WTC11 (cell line): Measurements from ENCODE around the gene RAPGEF3. TPM values are rescaled to one million over a fixed set of nuclear protein-coding genes. Genes with fewer than 3 reads are reported as not detected.

Experiments used
- ATAC-seq: fragments of 200-7000 bp; cut with Tn5 transposase; 2 replicates; pipeline ENCODE4 v1.10.0; 2021; ENCODE audit warnings: mild to moderate bottlenecking, moderate library complexity
- CTCF ChIA-PET: fragments of 300-600 bp; sonication (Branson Sonifier 250); formaldehyde crosslinking; loops from one replicate; lab custom pipeline; 2021; ENCODE audit warnings: antibody characterized with exemption; lab: Charles Lee
- POLR2A ChIA-PET: fragments of 350-600 bp; sonication (Branson Sonifier 250); formaldehyde crosslinking; loops from one replicate; lab custom pipeline; 2021; ENCODE audit warnings: antibody characterized with exemption; lab: Charles Lee
- DNase-seq: peaks from one replicate; pipeline ENCODE4 v3.0.0; 2021; ENCODE audit warnings: low spot score
- H3K27ac Mint-ChIP-seq: 2 replicates; pipeline ENCODE4 v1.8.0; 2021; ENCODE audit warnings: mixed read lengths
- H3K27me3 Mint-ChIP-seq: 2 replicates; pipeline ENCODE4 v1.8.0; 2021; ENCODE audit warnings: low read depth, mild to moderate bottlenecking, moderate library complexity, mixed read lengths
- H3K36me3 Mint-ChIP-seq: 2 replicates; pipeline ENCODE4 v1.8.0; 2021; ENCODE audit warnings: mixed read lengths
- H3K4me1 Mint-ChIP-seq: 2 replicates; pipeline ENCODE4 v1.8.0; 2022; ENCODE audit warnings: mixed read lengths
- H3K4me3 Mint-ChIP-seq: 2 replicates; pipeline ENCODE4 v1.8.0; 2021; ENCODE audit warnings: mild to moderate bottlenecking, moderate library complexity, mixed read lengths
- H3K9me3 Mint-ChIP-seq: 2 replicates; pipeline ENCODE4 v1.8.0; 2021; ENCODE audit warnings: mixed read lengths
- EMX1 ChIP-seq: fragments of 250-450 bp; sonication (Bioruptor Pico); IDR thresholded peaks from 2 replicates; pipeline ENCODE4 v1.8.0; 2021; ENCODE audit warnings: mild to moderate bottlenecking
- FOXP1 ChIP-seq: sonication (generic); formaldehyde crosslinking; IDR thresholded peaks from 2 replicates; pipeline ENCODE4 v1.8.0; 2022; ENCODE audit warnings: missing genetic modification reagents, mild to moderate bottlenecking, moderate library complexity, borderline replicate concordance
- GABPB1 ChIP-seq: sonication (generic); formaldehyde crosslinking; IDR thresholded peaks from 2 replicates; pipeline ENCODE4 v1.8.1; 2023; ENCODE audit warnings: mild to moderate bottlenecking, missing genetic modification reagents
- PRRX2 ChIP-seq: fragments of 250-450 bp; sonication (Bioruptor Pico); IDR thresholded peaks from 2 replicates; pipeline ENCODE4 v1.8.0; 2021; ENCODE audit warnings: mild to moderate bottlenecking
- RELA ChIP-seq: sonication (generic); formaldehyde crosslinking; IDR thresholded peaks from 2 replicates; pipeline ENCODE4 v1.8.1; 2022; ENCODE audit warnings: missing genetic modification reagents, mild to moderate bottlenecking, borderline replicate concordance
- TCF7 ChIP-seq: sonication (generic); formaldehyde crosslinking; IDR thresholded peaks from 2 replicates; pipeline ENCODE4 v1.8.0; 2022; ENCODE audit warnings: mild to moderate bottlenecking, low read depth, missing genetic modification reagents, moderate library complexity
- ZNF219 ChIP-seq: sonication (generic); formaldehyde crosslinking; IDR thresholded peaks from 2 replicates; pipeline ENCODE4 v1.8.0; 2023; ENCODE audit warnings: missing genetic modification reagents, mild to moderate bottlenecking, borderline replicate concordance
- ZNF671 ChIP-seq: fragments of 250-450 bp; sonication (Bioruptor Pico); IDR thresholded peaks from 2 replicates; pipeline ENCODE4 v1.8.0; 2021; ENCODE audit warnings: mild to moderate bottlenecking
- total RNA-seq: library from RNA; stranded (reverse); gene quantifications from 3 replicates; pipeline ENCODE4 v1.2.3, GENCODE V29; 2021
- TF ChIP-seq, protein P1 (sequence below): sonication (generic); formaldehyde crosslinking; IDR thresholded peaks from 2 replicates; pipeline ENCODE4 v1.8.1; 2023; ENCODE audit warnings: mild to moderate bottlenecking, missing genetic modification reagents
- TF ChIP-seq, protein P2 (sequence below): sonication (generic); formaldehyde crosslinking; conservative IDR thresholded peaks from 2 replicates; pipeline ENCODE4 v1.8.1; 2023; ENCODE audit warnings: mild to moderate bottlenecking, low read depth, missing genetic modification reagents, moderate library complexity
- TF ChIP-seq, protein P3 (sequence below): sonication (generic); formaldehyde crosslinking; IDR thresholded peaks from 2 replicates; pipeline ENCODE4 v1.8.1; 2023; ENCODE audit warnings: mild to moderate bottlenecking, moderate library complexity, missing genetic modification reagents
- TF ChIP-seq, protein P4 (sequence below): fragments of 250-450 bp; sonication (Bioruptor Pico); IDR thresholded peaks from 2 replicates; pipeline ENCODE4 v1.9.0; 2021; ENCODE audit warnings: mild to moderate bottlenecking
- TF ChIP-seq, protein P5 (sequence below): sonication (generic); formaldehyde crosslinking; IDR thresholded peaks from 2 replicates; pipeline ENCODE4 v1.8.1; 2023; ENCODE audit warnings: mild to moderate bottlenecking, missing genetic modification reagents, borderline replicate concordance
- TF ChIP-seq, protein P6 (sequence below): fragments of 250-450 bp; sonication (Bioruptor Pico); IDR thresholded peaks from 2 replicates; pipeline ENCODE4 v2.1.2; 2022; ENCODE audit warnings: mild to moderate bottlenecking, moderate library complexity
- TF ChIP-seq, protein P7 (sequence below): sonication (generic); formaldehyde crosslinking; IDR thresholded peaks from 2 replicates; pipeline ENCODE4 v1.8.1; 2022; ENCODE audit warnings: low read depth, missing genetic modification reagents, borderline replicate concordance

Gene RAPGEF3
- total RNA-seq, 1 experiment from 2014 or later, result 13.3 TPM

DNA sequence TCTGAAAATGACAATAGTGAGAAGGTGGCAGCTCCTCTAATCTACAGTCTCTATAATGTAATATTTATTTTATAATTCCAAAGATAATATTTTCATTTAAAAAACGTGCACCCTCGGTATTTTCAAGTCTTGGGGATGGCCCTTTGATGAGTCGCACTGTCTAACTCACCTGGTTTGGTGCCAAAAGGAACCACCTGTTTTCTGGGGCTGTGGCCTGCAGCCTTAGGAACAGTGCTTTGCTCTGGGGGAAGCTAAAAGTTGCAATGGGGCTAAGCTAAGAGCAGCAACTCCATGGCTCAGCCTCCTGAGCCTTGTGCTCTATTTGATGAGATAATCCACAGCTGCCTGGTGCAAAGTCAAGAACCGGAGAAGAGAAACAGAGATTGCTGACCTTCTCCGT is 27.0 kb downstream of the RAPGEF3 start (continued):
- TF ChIP-seq, protein P1, sequence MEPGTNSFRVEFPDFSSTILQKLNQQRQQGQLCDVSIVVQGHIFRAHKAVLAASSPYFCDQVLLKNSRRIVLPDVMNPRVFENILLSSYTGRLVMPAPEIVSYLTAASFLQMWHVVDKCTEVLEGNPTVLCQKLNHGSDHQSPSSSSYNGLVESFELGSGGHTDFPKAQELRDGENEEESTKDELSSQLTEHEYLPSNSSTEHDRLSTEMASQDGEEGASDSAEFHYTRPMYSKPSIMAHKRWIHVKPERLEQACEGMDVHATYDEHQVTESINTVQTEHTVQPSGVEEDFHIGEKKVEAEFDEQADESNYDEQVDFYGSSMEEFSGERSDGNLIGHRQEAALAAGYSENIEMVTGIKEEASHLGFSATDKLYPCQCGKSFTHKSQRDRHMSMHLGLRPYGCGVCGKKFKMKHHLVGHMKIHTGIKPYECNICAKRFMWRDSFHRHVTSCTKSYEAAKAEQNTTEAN, result no peak
- TF ChIP-seq, protein P2, sequence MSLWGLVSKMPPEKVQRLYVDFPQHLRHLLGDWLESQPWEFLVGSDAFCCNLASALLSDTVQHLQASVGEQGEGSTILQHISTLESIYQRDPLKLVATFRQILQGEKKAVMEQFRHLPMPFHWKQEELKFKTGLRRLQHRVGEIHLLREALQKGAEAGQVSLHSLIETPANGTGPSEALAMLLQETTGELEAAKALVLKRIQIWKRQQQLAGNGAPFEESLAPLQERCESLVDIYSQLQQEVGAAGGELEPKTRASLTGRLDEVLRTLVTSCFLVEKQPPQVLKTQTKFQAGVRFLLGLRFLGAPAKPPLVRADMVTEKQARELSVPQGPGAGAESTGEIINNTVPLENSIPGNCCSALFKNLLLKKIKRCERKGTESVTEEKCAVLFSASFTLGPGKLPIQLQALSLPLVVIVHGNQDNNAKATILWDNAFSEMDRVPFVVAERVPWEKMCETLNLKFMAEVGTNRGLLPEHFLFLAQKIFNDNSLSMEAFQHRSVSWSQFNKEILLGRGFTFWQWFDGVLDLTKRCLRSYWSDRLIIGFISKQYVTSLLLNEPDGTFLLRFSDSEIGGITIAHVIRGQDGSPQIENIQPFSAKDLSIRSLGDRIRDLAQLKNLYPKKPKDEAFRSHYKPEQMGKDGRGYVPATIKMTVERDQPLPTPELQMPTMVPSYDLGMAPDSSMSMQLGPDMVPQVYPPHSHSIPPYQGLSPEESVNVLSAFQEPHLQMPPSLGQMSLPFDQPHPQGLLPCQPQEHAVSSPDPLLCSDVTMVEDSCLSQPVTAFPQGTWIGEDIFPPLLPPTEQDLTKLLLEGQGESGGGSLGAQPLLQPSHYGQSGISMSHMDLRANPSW, result no peak
- TF ChIP-seq, protein P3, sequence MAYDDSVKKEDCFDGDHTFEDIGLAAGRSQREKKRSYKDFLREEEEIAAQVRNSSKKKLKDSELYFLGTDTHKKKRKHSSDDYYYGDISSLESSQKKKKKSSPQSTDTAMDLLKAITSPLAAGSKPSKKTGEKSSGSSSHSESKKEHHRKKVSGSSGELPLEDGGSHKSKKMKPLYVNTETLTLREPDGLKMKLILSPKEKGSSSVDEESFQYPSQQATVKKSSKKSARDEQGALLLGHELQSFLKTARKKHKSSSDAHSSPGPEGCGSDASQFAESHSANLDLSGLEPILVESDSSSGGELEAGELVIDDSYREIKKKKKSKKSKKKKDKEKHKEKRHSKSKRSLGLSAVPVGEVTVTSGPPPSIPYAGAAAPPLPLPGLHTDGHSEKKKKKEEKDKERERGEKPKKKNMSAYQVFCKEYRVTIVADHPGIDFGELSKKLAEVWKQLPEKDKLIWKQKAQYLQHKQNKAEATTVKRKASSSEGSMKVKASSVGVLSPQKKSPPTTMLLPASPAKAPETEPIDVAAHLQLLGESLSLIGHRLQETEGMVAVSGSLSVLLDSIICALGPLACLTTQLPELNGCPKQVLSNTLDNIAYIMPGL (CRISPR knock-in tag), result no peak
- no peak for TF ChIP-seq TCF7 (CRISPR knock-in tag)
- TF ChIP-seq, protein P4, sequence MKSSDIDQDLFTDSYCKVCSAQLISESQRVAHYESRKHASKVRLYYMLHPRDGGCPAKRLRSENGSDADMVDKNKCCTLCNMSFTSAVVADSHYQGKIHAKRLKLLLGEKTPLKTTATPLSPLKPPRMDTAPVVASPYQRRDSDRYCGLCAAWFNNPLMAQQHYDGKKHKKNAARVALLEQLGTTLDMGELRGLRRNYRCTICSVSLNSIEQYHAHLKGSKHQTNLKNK, result no peak

DNA sequence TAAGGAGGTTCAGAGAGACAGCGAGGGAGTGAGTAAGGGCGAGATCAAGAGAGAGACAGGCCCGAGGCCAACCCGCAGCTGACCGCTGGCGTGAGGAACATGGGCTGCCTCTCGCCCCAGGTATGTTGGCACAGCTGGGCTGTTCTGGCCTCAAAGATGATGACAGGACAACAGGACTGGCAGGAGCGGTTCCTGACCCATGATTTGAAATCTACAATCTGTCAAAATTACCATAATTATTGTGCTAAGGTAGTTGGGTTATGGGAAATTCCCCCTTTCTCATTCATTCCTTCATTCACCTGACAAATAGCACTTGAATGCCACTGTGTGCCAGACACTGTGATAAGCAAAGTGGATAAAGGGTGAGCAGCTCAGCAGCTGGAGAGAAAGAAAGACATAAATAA is 28.3 kb downstream of the RAPGEF3 start:
- Mint-ChIP-seq H3K4me3 (no peak overlapping the region), H3K27ac (no peak overlapping the region), H3K27me3 (peaks cover 4% of the 10 kb centered on the region; the same call in 1 of the 2 replicates), H3K36me3 (no peaks in the 10 kb centered on the region), H3K4me1 (peaks cover 17% of the 10 kb centered on the region), H3K9me3 (no peaks in the 10 kb centered on the region)
- TF ChIP-seq PRRX2 (CRISPR knock-in tag) (no peak), TCF7 (CRISPR knock-in tag) (no peak), EMX1 (CRISPR knock-in tag) (no peak), ZNF671 (CRISPR knock-in tag) (no peak)
- TF ChIP-seq, protein P5, sequence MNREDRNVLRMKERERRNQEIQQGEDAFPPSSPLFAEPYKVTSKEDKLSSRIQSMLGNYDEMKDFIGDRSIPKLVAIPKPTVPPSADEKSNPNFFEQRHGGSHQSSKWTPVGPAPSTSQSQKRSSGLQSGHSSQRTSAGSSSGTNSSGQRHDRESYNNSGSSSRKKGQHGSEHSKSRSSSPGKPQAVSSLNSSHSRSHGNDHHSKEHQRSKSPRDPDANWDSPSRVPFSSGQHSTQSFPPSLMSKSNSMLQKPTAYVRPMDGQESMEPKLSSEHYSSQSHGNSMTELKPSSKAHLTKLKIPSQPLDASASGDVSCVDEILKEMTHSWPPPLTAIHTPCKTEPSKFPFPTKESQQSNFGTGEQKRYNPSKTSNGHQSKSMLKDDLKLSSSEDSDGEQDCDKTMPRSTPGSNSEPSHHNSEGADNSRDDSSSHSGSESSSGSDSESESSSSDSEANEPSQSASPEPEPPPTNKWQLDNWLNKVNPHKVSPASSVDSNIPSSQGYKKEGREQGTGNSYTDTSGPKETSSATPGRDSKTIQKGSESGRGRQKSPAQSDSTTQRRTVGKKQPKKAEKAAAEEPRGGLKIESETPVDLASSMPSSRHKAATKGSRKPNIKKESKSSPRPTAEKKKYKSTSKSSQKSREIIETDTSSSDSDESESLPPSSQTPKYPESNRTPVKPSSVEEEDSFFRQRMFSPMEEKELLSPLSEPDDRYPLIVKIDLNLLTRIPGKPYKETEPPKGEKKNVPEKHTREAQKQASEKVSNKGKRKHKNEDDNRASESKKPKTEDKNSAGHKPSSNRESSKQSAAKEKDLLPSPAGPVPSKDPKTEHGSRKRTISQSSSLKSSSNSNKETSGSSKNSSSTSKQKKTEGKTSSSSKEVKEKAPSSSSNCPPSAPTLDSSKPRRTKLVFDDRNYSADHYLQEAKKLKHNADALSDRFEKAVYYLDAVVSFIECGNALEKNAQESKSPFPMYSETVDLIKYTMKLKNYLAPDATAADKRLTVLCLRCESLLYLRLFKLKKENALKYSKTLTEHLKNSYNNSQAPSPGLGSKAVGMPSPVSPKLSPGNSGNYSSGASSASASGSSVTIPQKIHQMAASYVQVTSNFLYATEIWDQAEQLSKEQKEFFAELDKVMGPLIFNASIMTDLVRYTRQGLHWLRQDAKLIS (CRISPR knock-in tag), result no peak
- TF ChIP-seq, protein P6, sequence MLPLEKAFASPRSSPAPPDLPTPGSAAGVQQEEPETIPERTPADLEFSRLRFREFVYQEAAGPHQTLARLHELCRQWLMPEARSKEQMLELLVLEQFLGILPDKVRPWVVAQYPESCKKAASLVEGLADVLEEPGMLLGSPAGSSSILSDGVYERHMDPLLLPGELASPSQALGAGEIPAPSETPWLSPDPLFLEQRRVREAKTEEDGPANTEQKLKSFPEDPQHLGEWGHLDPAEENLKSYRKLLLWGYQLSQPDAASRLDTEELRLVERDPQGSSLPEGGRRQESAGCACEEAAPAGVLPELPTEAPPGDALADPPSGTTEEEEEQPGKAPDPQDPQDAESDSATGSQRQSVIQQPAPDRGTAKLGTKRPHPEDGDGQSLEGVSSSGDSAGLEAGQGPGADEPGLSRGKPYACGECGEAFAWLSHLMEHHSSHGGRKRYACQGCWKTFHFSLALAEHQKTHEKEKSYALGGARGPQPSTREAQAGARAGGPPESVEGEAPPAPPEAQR, result no peak
- DNase-seq (no peak), ATAC-seq (no peak)
- ChIA-PET POLR2A (no interaction called here), CTCF (interaction anchor here (1.3 to 15.4 kb wide), 3 partner anchors 13 to 44 kb away, joined by 4 to 735 read pairs (median 48); partner anchors contain the start of gene SLC48A1)

DNA sequence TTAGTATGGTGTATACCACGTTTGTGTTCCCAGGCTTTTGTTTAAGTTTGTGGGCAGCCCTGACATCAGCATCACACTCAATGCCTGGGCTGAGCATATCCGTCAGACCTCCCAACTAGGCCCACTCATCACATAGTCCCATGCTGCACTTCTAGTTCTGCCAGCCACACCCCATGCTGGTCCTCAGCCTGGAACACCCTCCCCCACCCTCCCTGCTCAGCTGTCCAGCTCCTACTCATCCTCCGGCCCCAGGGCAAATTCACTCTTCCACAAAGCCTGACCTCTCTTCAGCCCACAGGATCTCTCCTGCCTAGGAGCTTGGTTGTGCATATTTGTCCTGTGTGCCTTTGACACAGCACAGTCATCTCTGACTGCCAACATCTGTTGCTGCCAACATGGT is 29.4 kb downstream of the RAPGEF3 start:
- DNase-seq (no peak), ATAC-seq (no peak)
- Mint-ChIP-seq H3K9me3 (no peaks in the 10 kb centered on the region), H3K4me3 (no peak overlapping the region), H3K27ac (no peak overlapping the region), H3K27me3 (peaks cover 8% of the 10 kb centered on the region), H3K4me1 (peaks cover 6% of the 10 kb centered on the region), H3K36me3 (no peaks in the 10 kb centered on the region)
- ChIA-PET CTCF (interaction anchor here (1.3 kb wide), 1 partner anchor 12 kb away, joined by 4 read pairs; no protein-coding TSS in a partner anchor), POLR2A (no interaction called here)
- TF ChIP-seq, protein P6, result no peak
- no peak for TF ChIP-seq GABPB1 (CRISPR knock-in tag)
- TF ChIP-seq, protein P7, sequence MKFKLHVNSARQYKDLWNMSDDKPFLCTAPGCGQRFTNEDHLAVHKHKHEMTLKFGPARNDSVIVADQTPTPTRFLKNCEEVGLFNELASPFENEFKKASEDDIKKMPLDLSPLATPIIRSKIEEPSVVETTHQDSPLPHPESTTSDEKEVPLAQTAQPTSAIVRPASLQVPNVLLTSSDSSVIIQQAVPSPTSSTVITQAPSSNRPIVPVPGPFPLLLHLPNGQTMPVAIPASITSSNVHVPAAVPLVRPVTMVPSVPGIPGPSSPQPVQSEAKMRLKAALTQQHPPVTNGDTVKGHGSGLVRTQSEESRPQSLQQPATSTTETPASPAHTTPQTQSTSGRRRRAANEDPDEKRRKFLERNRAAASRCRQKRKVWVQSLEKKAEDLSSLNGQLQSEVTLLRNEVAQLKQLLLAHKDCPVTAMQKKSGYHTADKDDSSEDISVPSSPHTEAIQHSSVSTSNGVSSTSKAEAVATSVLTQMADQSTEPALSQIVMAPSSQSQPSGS (CRISPR knock-in tag), result no peak
- TF ChIP-seq ZNF219 (CRISPR knock-in tag), result no peak
- no peak for TF ChIP-seq FOXP1 (CRISPR knock-in tag)
- no peak for TF ChIP-seq RELA
